Sigmoid colon (tissue), 7 donors: ENCODE results near the gene ESD. TPM values are rescaled to one million over a fixed set of nuclear protein-coding genes. Genes with fewer than 3 reads are reported as not detected.

Source experiments
- DNase-seq: peaks from one replicate; pipeline ENCODE4 v3.0.0-alpha.2; 2019
- H3K27ac ChIP-seq, 4 donors: fragments of 200-600 bp; sonication (generic); one replicate each; pipeline ENCODE4 v1.5.1; 2016 to 2019; ENCODE audit warnings: mild to moderate bottlenecking in 1 of 4
- H3K27me3 ChIP-seq, 3 donors: fragments of 200-600 bp; sonication (generic); one replicate each; pipeline ENCODE4 v1.5.1; 2019; ENCODE audit warnings: mild to moderate bottlenecking in 1 of 3
- H3K36me3 ChIP-seq, 4 donors: fragments of 200-600 bp; sonication (generic); one replicate each; pipeline ENCODE4 v1.5.1; 2016 to 2019
- H3K4me1 ChIP-seq, 4 donors: fragments of 200-600 bp; sonication (generic); one replicate each; pipeline ENCODE4 v1.5.1; 2017 to 2019
- H3K4me3 ChIP-seq, 4 donors: fragments of 200-600 bp; sonication (generic); one replicate each; pipeline ENCODE4 v1.5.1; 2017 to 2019; ENCODE audit warnings: mild to moderate bottlenecking in 2 of 4, moderate library complexity in 1 of 4
- H3K9me3 ChIP-seq, 4 donors: fragments of 200-600 bp in 3 of 4; sonication (generic) in 3 of 4; one replicate each; pipeline versions ENCODE4 v1.5.1 to v1.6.1; 2013 to 2019
- CTCF ChIP-seq, 4 experiments: fragments of 450-650 bp in 3 of 4; fragments of 200-600 bp in 1 of 4; IDR thresholded peaks; one replicate each; pipeline ENCODE4 v1.5.1; 2016 to 2019; ENCODE audit warnings: antibody characterized with exemption in 4 of 4, mild to moderate bottlenecking in 3 of 4, moderate library complexity in 2 of 4
- EP300 ChIP-seq, 4 donors: sonication (generic); formaldehyde crosslinking; IDR thresholded peaks; one replicate each; pipeline ENCODE4 v1.6.1; 2017; ENCODE audit warnings: antibody characterized with exemption in 4 of 4
- POLR2A ChIP-seq, 2 donors: fragments of 450-650 bp; IDR thresholded peaks; one replicate each; pipeline ENCODE4 v1.6.1; 2016; ENCODE audit warnings: antibody characterized with exemption in 2 of 2, mild to moderate bottlenecking in 2 of 2, moderate library complexity in 2 of 2
- POLR2AphosphoS5 ChIP-seq, 4 donors: sonication (generic); formaldehyde crosslinking; IDR thresholded peaks; one replicate each; pipeline ENCODE4 v1.6.1; 2017; ENCODE audit warnings: antibody characterized with exemption in 4 of 4
- WGBS, 2 donors: extraction: QIAGEN DNeasy Blood & Tissue Kit; methylation state at CpG; one replicate each; pipeline ENCODE4 v1.1.7; 2013; 5-methylcytosine and 5-hydroxymethylcytosine counted together
- intact Hi-C: fragments of 100-400 bp; cut with DNase I; formaldehyde crosslinking; loops from one replicate; pipeline ENCODE4 v1.15.1; 2023
- polyA plus RNA-seq, 3 donors: library from polyadenylated mRNA; stranded (reverse); fragments of 200-250 nt; gene quantifications; one replicate each; pipeline ENCODE4 v1.2.3, GENCODE V29; 2013
- total RNA-seq, 4 donors: library from RNA; depleted of rRNA; stranded (reverse); fragments of >200 nt; gene quantifications; one replicate each; pipeline ENCODE4 v1.1.0, GENCODE V29; 2016
- donor health status: healthy with polysubstance abuse.
- donor health status: Bipolar disorder and iron deficiency.
- donor health status: healthy.

Gene ESD
- total and polyA plus RNA-seq, 7 donors = 89.5 to 150 (median 131) TPM

GRCh38 chr13:46817838-46818476, 21.0 kb upstream of the ESD start:
- intact Hi-C loops = no loop called here
- Histone ChIP-seq H3K27ac (no peak overlapping the region), H3K4me3 (no peak overlapping the region), H3K4me1 (no peaks in the 10 kb centered on the region), H3K9me3 (peaks cover 0 to 1% (median 0%) of the 10 kb centered on the region in 4 donors), H3K27me3 (no peaks in the 10 kb centered on the region), H3K36me3 (no peaks in the 10 kb centered on the region)
- TF ChIP-seq POLR2AphosphoS5 (IDR thresholded peaks at IDR 0.05) (no peak), EP300 (IDR thresholded peaks at IDR 0.05) (no peak), POLR2A (IDR thresholded peaks at IDR 0.05) (no peak), CTCF (IDR thresholded peaks at IDR 0.05) (no peak)
- 89 to 90% methylated on average over 13 of the region's 13 CpGs for WGBS, 2 donors
- DNase-seq = no peak

- DNase-seq = no peak
- intact Hi-C loops = no loop called here
- TF ChIP-seq POLR2AphosphoS5 (IDR thresholded peaks at IDR 0.05) (no peak), POLR2A (IDR thresholded peaks at IDR 0.05) (no peak), CTCF (IDR thresholded peaks at IDR 0.05) (no peak), EP300 (IDR thresholded peaks at IDR 0.05) (no peak)
- Histone ChIP-seq H3K4me1 (no peaks in the 10 kb centered on the region), H3K27ac (no peak overlapping the region), H3K27me3 (no peaks in the 10 kb centered on the region), H3K36me3 (no peaks in the 10 kb centered on the region), H3K4me3 (no peak overlapping the region), H3K9me3 (peaks cover 0 to 5% (median under 1%) of the 10 kb centered on the region in 4 donors)
- WGBS, 2 donors = 80 to 81% methylated on average over 1 of the region's 1 CpG
Observed at GRCh38 chr13:46817095-46817494, 20.1 kb upstream of the ESD start.

- TF ChIP-seq CTCF (IDR thresholded peaks at IDR 0.05) (no peak), POLR2AphosphoS5 (IDR thresholded peaks at IDR 0.05) (no peak), EP300 (IDR thresholded peaks at IDR 0.05) (no peak), POLR2A (IDR thresholded peaks at IDR 0.05) (no peak)
Observed at GRCh38 chr13:46816371-46816770, 19.4 kb upstream of the ESD start.

GRCh38 chr13:46812301-46812797, 15.4 kb upstream of the ESD start:
- Histone ChIP-seq H3K27ac (no peak overlapping the region), H3K9me3 (peaks cover 0 to 5% (median under 1%) of the 10 kb centered on the region in 4 donors), H3K4me3 (no peak overlapping the region), H3K36me3 (no peaks in the 10 kb centered on the region), H3K4me1 (no peaks in the 10 kb centered on the region), H3K27me3 (no peaks in the 10 kb centered on the region)
- no peak for DNase-seq
- no peak for TF ChIP-seq CTCF (IDR thresholded peaks at IDR 0.05)
- no peak for TF ChIP-seq EP300 (IDR thresholded peaks at IDR 0.05)
- TF ChIP-seq POLR2A (IDR thresholded peaks at IDR 0.05) = no peak
- no peak for TF ChIP-seq POLR2AphosphoS5 (IDR thresholded peaks at IDR 0.05)
- intact Hi-C loops = no loop called here

More at GRCh38 chr13:46816371-46816770, 19.4 kb upstream of the ESD start:
- intact Hi-C loops = no loop called here
- Histone ChIP-seq H3K27me3 (no peaks in the 10 kb centered on the region), H3K9me3 (peaks cover 0 to 5% (median under 1%) of the 10 kb centered on the region in 4 donors), H3K4me3 (no peak overlapping the region), H3K4me1 (no peaks in the 10 kb centered on the region), H3K36me3 (no peaks in the 10 kb centered on the region), H3K27ac (no peak overlapping the region)
- DNase-seq = no peak
- WGBS, 2 donors = 88 to 90% methylated on average over 1 of the region's 1 CpG
